Mucosa of descending colon (tissue), 3 donors: ENCODE data around the gene SSTR5. TPM values are rescaled to one million over a fixed set of nuclear protein-coding genes. Genes with fewer than 3 reads are reported as not detected.

ENCODE experiments used
- ATAC-seq: fragments of 200-7000 bp; cut with Tn5 transposase; one replicate; pipeline ENCODE4 v1.9.1; 2020; ENCODE audit warnings: mild to moderate bottlenecking, moderate library complexity
- DNase-seq, 3 donors: peaks; one replicate each; pipeline ENCODE4 v3.0.0-alpha.2; 2020
- H3K36me3 ChIP-seq: fragments of 200-600 bp; one replicate; pipeline ENCODE4 v1.8.0; 2021; ENCODE audit warnings: low read depth, mild to moderate bottlenecking
- H3K4me1 ChIP-seq: fragments of 200-600 bp; one replicate; pipeline ENCODE4 v1.8.0; 2021; ENCODE audit warnings: low read depth, mild to moderate bottlenecking
- H3K4me3 ChIP-seq: fragments of 200-600 bp; one replicate; pipeline ENCODE4 v1.8.0; 2021; ENCODE audit warnings: mild to moderate bottlenecking
- H3K9me3 ChIP-seq: fragments of 200-600 bp; one replicate; pipeline ENCODE4 v1.8.0; 2021; ENCODE audit warnings: mild to moderate bottlenecking
- intact Hi-C, 2 donors: fragments of 100-400 bp; cut with DNase I in 1 of 2; cut with micrococcal nuclease in 1 of 2; formaldehyde crosslinking; loops; one replicate each; pipeline versions ENCODE4 v1.11.0 to v1.11.1; 2022; cut with DNase I, micrococcal nuclease
- total RNA-seq, 3 donors: library from RNA; stranded (reverse); fragmentation: NEBNext Ultra II Directional in 2 of 3; extraction: Animal tissue kit (Norgen Biotek cat#: 25700) in 2 of 3; gene quantifications; one replicate each; pipeline versions ENCODE4 v1.2.1 to v1.2.4, GENCODE V29; 2021 to 2023
- TF ChIP-seq, protein P1 (sequence below): fragments of 200-600 bp; IDR thresholded peaks from one replicate; pipeline ENCODE4 v1.8.0; 2022; ENCODE audit warnings: antibody characterized with exemption, mild to moderate bottlenecking
- donor health status: DM: no; HTN: no; CAD: no; lungs with moderate emphysema.
- donor health status: DM: no; HTN: no; CAD: no.
- donor health status: DM: no; HTN: yes; CAD: no.

The SSTR5 gene
- total RNA-seq, 3 donors from 2014 or later, result not detected

DNA sequence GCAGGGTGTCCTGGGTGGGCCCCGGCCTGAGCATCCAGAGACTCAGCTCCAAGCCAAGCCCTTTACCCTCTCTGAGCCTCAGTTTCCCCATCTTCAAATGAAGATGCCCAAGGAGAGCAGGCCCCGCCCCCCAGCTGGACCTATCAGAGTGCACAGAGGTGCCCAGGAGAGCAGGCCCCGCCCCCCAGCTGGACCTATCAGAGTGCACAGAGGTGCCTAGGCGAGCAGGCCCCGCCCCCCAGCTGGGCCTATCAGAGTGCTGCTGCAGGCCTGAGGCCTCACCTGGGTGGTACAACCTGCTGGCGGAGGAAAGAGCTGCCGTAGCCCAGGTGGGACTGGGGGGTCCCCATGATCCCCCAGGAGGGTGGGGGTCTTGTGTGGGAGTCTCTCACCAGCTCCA is 3.4 kb upstream of the SSTR5 start:
- Histone ChIP-seq H3K36me3 (no peaks in the 10 kb centered on the region), H3K9me3 (no peaks in the 10 kb centered on the region), H3K4me1 (no peaks in the 10 kb centered on the region), H3K4me3 (no peak overlapping the region)
- no peak for ATAC-seq
- intact Hi-C loops, result no loop called here
- DNase-seq, result no peak
- TF ChIP-seq, protein P1, sequence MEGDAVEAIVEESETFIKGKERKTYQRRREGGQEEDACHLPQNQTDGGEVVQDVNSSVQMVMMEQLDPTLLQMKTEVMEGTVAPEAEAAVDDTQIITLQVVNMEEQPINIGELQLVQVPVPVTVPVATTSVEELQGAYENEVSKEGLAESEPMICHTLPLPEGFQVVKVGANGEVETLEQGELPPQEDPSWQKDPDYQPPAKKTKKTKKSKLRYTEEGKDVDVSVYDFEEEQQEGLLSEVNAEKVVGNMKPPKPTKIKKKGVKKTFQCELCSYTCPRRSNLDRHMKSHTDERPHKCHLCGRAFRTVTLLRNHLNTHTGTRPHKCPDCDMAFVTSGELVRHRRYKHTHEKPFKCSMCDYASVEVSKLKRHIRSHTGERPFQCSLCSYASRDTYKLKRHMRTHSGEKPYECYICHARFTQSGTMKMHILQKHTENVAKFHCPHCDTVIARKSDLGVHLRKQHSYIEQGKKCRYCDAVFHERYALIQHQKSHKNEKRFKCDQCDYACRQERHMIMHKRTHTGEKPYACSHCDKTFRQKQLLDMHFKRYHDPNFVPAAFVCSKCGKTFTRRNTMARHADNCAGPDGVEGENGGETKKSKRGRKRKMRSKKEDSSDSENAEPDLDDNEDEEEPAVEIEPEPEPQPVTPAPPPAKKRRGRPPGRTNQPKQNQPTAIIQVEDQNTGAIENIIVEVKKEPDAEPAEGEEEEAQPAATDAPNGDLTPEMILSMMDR, result no peak

DNA sequence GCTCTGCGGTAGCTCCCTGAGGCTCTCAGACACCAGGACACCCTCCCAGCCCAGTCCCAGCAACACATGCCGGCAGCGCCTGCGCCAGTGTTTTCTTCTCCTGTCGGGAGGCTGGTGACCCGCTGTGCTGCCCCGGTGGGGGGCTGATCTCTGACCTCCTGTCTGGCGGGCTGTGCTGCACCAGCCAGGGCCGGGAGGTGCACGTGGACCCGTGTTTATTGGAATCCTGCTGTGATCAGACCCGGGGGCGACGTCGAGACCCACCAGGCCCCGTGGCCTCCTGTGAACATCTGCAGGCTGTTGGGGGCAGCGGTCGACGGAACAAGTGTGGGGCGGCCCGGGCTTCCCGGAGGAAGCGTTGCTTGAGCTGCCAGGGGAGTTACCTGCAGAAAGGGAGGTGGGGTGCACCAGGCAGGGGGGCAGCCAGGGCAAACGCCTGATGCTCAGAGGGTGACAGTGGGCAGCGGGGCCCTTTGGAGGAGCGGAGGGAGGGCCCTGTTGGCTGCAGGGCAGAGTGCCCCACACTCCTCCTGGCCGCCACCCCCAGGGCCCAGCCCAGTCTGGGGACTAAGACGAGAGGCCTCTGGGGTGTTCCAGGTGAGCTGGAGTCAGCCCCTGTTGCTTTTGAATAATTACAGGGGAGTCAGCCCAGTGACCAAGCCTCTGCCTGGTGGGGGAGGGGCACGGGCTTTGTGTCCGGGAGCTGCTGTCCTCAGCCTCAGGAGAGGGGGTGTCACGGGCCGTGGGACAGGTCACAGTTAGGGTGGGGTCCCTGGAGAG is 2.3 kb upstream of the SSTR5 start:
- no peak overlapping the region for H3K4me3 ChIP-seq
- H3K9me3 ChIP-seq, result no peaks in the 10 kb centered on the region
- H3K36me3 ChIP-seq, result no peaks in the 10 kb centered on the region
- ATAC-seq (no peak), DNase-seq (no peak)
- TF ChIP-seq, protein P1, result no peak
- intact Hi-C loops, result no loop called here
- H3K4me1 ChIP-seq, result no peaks in the 10 kb centered on the region

DNA sequence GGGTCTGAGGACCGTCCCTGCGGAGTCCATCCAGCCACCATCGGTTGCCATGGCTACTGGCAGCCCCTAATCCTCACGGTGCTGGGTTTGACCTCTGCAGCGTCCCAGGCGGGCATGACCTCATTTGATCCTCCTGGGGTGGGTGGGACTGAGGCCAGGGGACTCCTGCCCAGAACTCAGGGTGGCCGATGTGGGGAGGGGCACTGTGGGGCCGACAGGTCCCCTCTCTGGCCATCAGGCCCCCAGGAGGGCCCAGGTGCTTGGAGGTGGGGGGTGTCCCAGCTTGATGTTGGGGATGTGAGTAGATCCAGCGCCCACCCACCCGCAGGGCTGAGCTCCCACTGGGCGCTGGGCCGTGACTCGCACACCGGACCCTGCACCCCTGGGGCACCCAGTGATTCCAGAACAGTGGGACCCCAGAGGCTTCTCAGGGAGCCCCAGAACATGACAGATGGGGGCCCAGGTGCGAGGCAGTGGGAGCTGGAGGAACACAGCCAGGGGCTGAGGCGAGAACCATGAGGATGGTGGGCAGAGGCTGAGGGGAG is 1.6 kb upstream of the SSTR5 start:
- no peak overlapping the region for H3K4me3 ChIP-seq
- H3K36me3 ChIP-seq, result no peaks in the 10 kb centered on the region
- no peak for ATAC-seq
- TF ChIP-seq, protein P1, result no peak
- DNase-seq, result no peak
- H3K4me1 ChIP-seq, result no peaks in the 10 kb centered on the region
- intact Hi-C loops, result no loop called here
- H3K9me3 ChIP-seq, result no peaks in the 10 kb centered on the region

DNA sequence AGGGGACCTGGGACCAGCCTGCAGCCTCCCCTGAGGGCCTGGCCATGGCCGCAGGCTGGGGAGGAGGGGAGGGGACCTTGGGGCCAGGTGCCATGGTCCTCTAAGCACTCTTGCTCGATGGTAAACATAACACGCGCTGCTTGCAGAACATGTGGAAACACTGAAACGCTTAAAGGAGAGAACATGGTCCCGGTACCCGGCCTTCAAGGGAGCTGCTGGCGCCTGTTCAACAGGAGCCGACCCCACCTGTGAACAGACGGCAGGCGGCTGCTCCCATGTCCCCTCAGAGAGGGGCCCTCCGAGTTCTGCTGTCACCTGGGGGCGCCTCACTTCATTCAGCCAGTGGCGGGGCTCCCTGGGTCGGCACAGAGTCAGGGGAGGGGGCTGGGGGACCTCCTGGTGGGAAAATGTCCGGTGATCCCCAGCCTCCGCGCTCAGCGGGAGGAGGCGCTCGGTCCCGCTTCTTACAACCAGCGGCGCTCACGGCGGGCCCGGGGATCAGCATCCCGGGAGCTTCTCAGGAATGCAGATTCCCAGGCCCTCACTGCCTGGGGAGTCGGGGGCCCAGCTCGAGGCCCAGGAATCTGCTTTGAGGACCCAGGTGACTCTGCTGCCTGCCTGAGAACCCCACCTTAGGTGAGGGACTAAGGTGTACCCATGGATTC is 854 bp upstream of the SSTR5 start:
- Histone ChIP-seq H3K4me3 (no peak overlapping the region), H3K9me3 (no peaks in the 10 kb centered on the region), H3K4me1 (no peaks in the 10 kb centered on the region), H3K36me3 (no peaks in the 10 kb centered on the region)
- no peak for ATAC-seq
- TF ChIP-seq, protein P1, result no peak
- no peak for DNase-seq
- intact Hi-C loops, result no loop called here

DNA sequence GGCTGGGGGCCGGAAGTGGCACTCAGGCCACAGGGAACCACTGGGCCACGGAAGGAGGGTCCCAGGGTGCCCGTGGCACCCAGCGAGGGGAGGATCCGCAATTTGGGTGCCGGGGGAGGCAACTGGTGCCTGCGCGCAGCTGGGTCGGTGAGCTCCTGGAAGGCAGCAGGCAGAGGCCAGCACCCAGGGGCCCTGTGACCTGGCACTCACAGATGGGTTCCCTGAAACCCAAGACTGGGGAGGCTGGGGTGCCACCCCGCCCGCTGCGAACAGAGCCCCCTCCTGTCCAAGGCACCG is 663 bp downstream of the SSTR5 start:
- H3K4me1 ChIP-seq, result peaks cover 2% of the 10 kb centered on the region
- intact Hi-C loops, result no loop called here
- no peak for DNase-seq
- no peak for ATAC-seq
- TF ChIP-seq, protein P1, result no peak
- H3K4me3 ChIP-seq, result no peak overlapping the region
- no peaks in the 10 kb centered on the region for H3K9me3 ChIP-seq
- no peaks in the 10 kb centered on the region for H3K36me3 ChIP-seq
